ENCODE results near the gene PHACTR1. TPM values are rescaled to one million over a fixed set of nuclear protein-coding genes. Genes with fewer than 3 reads are reported as not detected.
"Not testable (repeated sequence)": the region's sequence is repeated elsewhere in the genome, so short reads cannot be mapped to it uniquely, and the experiment has no call there.

The PHACTR1 gene
- total RNA-seq, 1 donor from 2014 or later: 3.6 TPM

DNA sequence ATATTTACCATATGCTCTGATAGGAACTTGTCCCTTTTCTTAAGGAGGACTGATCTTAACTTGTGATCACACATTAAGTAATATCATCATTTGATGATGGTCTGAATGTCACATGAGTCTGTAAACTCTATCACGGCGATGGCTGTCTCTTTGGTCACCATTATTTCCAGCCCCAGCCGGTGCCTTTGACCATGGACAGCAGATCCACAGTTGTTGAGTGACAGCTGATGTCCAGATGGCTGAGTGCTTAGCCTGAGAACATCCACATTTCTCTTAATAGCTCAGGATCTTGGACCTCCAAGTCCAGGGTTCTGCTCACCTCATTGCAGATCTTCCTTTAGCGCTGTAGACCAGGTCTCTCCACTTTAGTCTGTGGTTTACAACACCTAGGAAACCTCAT is 440.7 kb downstream of the PHACTR1 start:
- no peak for DNase-seq (ENCODE audit: low spot score)

DNA sequence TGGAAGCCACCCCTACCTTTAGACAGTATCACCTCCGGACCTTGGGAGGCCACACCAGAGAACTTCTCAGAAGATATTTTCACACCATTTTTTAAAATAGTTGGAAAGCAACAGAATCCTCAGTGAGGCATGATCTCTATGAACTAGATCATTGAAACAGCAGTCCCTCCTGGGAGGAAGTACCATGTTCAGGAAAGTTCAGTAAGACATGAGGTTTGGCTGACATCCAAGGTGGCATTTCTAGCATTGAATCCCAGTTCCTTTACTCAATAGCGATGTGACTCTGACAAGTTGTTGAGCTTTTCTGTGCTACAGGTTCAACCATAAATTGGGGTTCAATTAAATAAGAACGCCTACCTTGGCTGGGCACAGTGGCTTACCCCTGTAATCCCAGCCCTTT is 442.7 kb downstream of the PHACTR1 start:
- DNase-seq (ENCODE audit: low spot score): no peak

DNA sequence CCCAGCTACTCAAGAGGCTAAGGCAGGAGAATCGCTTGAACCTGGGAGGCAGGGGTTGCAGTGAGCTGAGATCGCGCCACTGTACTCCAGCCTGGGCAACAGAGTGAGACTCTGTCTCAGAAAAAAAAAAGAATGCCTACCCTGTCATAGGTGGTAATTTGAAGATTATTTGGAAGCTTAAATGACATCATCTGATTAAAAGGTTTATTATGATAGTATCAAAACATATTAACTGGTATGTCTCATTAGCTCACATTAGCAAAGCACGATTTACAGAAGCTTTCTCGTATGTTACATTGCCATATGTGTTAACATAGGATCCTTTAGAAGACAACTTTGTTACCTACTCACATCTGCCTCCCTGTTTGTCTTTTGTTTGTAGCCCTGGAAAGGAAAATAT is 443.3 kb downstream of the PHACTR1 start:
- DNase-seq (ENCODE audit: low spot score): not testable (repeated sequence)

DNA sequence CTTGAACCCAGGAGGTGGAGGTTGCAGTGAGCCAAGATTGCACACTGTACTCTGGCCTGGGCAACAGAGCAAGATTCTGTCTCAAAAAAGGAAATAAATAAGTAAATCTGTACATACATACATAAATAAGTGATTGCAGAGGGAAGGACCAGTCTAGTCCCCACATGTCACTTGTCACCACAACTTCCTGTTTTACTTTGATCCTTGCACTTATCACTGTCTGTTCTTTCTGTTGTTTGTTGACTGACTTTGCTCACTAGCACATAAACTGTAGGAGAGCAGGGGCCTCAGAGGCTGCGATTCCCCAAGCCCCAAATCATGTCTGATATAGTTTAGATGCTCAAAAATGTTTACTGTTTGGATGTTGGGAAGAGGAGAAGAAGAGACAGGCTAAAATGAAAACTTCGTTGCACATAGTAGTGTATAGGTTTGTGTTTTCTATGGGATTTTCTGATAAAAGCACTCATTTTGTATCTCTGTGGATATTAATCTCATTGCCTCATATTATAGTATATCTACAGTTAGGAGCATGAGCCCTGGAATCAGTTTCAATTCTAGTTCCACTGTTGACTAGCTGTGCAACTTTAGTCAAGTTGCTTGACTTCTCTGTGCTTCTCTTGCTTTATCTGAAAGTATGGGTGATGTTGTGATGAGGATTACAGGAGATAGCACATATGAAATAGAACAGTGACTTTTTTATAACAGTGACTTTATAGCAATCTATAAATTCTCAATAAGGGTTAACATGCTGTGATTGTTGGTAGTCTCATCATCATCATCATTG is 446.8 kb downstream of the PHACTR1 start:
- DNase-seq (ENCODE audit: low spot score): no peak

DNA sequence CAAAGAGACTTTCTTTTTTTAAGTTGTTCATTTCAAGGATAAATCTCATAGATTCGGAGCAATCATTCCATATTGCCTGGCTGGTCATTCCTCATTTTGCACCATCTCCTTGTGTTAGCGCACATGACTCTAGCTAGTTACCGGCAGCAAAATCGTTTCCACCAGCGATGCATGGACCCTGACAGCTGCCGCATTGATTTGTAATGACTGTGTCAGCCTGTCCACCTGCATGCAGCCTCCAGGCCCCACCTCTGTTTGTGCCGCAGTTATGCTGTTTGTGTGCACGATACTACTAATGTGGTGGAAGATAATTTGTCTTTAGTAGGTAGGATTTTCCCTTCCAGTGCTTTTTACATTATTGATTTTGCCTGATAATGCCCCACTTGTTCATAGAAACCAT is 447.7 kb downstream of the PHACTR1 start:
- DNase-seq (ENCODE audit: low spot score): no peak

DNA sequence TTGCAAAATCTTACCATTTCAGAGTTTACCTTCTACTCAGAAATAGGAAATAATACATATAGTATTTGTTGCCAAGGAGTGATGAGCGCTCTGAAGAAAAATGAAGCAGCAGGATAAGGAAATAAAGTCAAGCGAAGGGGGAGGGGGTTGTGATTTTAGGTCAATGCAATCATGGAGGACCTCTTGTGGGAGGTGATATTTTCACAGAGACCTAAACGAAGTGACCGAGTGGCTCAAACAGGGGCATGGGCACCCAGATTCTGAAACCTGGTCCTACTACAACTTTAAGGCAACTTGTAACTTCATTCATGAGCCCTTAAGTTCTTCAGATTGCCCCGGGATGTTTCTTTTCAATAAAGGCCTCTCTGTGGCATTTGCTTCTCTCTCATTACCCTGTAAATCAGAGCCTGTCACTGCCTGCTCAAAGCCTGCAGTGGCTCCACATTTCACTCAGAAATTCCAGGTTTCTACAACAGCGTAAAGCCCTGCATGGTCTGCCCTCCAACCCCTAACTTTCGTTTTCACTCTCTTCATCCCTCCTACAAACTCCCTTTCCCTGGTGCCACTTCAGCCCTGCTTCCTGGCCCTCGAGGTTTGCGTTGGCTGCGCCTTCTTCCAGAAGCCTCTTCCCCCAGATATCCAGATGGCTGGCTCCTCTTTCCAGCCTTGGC is 449.1 kb downstream of the PHACTR1 start:
- DNase-seq (ENCODE audit: low spot score): no peak

DNA sequence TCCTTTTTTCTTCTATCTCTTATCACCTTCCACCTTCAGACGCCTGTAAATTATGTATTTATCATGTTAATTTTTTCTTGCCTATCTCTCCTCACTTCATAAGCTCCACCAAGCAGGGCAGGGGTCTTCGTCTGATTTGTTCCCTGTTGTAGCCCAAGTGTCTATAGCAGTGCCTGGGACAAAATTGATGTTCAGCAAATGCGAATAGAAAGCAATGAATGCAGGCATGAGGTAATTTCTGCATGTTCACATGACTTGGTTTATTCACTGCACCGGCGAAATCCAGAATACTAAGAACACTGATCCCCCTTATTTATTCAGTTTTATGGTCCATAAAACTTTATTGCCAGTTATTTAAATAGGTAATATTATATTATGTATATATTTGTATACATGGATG is 449.7 kb downstream of the PHACTR1 start:
- no peak for DNase-seq (ENCODE audit: low spot score)

DNA sequence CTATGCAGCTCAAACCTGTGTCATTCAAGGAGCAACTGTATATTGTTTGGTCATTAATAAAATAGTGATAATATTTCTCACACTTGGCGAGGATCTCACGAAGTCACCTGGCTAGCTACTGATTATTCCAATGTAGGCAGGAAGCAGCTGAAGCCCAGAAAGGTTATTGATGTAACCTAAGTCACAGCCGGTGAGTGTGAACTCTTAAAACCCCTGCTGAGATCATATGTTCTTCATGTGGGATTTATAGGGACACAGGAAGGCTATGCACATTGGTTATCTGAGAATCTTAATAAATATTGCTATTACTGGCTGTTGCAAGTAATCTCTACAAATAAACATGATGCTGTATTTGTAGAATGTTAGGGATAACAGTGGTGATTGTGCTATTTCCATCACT is 450.3 kb downstream of the PHACTR1 start:
- DNase-seq (ENCODE audit: low spot score): no peak

DNA sequence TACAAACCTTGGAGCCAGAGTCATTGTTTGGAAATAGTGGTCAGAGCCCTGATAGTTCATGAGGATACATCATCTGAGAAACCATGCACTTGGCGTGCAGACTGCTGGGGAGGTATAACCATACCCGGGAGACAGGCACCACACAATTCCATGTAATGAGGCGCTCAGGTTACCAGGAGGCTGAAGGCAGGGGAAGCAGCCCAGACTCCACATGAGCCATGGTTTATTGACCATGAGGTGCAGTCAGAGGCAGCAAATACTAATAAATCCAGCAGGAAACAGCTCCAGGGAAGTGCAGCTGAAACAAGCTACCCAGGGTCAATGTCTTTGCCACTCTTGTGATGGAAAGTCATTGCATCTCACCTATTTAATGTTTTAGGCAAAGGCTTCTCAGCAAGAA is 455.7 kb downstream of the PHACTR1 start:
- no peak for DNase-seq (ENCODE audit: low spot score)

DNA sequence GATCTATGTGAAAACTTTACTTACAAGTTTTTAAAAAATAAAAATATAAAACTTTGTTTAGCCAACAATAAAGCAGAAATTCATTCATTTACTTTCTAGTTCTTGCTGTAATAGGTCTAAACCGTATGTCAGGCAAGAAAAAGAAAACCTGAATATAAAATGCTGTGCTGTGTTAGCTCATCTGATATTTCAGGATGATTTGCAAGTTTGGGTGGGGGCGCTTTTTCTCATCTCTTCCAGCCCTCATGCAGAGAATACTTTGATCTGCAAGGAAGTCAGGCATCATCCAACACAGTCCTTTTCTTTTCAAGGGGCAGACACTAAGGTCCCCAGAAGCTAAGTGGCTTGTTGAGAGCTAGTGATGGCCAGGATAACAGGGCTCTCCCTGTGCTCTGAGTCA is 458.5 kb downstream of the PHACTR1 start:
- DNase-seq (ENCODE audit: low spot score): no peak

DNA sequence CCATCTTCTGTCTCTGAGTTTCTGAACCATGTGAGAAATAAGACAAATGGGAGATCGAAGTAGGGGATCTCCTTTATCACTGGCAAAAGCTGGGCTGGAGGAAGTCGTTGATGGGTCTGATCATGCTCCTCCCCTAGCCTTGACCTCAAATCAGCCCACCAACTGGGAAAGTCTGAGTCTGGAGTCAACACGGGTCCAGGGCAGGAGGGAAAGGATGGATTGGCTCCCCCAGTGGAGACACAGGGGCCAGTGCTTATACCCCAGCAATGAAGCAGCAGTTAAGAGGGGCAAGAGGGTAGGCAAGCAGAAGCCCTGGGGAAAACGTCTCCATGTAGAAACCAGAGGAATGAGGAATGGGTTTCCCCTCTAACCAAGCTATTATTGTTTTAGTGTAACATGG is 459.2 kb downstream of the PHACTR1 start:
- no peak for DNase-seq (ENCODE audit: low spot score)

DNA sequence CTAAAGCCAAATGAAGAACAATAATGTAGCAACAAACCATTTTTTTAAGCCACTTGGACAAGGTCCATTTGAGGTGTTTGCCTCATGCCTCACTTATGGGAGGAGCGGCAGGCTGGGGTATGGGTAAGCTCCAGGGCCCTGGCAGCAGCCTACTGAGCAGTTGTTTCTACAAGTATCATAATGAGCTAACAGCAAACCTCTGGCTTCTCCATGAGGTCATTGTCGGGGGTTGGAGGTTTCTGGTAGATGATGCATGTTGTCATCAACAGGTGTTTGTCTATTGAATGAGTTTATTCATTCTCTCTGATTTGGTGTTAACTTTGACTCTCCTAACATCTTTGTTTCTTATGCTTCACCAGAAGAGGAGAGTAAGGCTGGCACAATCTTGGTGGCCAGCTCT is 461.1 kb downstream of the PHACTR1 start:
- DNase-seq (ENCODE audit: low spot score): no peak

DNA sequence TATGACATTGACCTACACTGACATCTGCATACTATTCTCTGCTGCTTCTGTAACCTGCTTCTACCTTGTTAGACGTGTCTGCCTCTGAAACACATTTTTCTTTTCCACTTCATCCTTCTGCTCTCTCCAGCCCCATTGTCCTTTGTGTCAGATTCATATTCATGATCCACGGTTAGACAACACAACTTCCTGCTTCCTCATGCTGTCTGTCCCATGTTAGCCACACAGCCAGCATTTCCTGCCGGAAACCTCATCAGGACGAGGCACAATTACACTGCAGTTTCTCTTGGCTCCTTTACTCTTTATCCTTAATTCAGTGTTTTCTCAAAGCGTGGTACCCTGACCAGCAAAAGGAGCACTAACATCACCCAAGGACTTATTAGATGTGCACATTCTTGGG is 461.5 kb downstream of the PHACTR1 start:
- DNase-seq (ENCODE audit: low spot score): peak; percentile 5

DNA sequence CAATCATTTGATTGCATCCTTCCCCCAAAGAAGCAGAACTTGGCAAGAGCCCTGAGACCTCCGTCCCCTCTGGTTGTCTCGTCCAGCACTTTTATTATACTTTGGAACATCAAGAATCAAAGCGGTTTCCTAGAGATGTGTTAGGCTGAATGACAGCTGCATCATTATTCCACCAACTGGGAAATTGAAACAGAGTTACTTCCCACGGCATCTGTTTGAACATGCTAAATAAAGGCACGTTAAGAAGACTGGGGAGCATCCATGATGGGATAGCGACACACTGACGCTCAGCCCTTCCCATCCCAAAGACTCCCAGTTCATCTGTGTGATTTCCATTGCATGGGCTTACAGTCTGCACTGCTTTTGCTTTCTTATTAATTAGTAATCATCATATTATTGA is 464.0 kb downstream of the PHACTR1 start:
- no peak for DNase-seq (ENCODE audit: low spot score)

DNA sequence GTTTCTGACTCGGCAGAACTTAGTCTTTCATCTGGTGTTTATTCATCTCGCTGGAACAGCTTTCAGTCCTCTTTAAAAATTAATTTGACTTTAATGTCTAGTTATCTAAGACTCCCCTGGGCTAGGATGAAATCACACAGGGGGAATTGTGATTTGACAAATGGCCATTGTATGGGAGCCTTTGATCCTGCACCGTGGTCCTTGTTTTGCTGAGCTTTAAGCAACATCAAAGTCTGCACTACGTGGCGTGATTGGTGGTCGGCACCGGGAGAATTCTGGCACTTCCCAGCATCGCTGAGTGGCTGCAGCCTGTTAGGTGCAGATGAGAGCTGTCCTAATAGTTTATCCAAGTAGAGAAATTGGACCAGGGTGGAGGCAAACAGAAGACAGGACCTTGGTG is 464.8 kb downstream of the PHACTR1 start:
- DNase-seq (ENCODE audit: low spot score): no peak

DNA sequence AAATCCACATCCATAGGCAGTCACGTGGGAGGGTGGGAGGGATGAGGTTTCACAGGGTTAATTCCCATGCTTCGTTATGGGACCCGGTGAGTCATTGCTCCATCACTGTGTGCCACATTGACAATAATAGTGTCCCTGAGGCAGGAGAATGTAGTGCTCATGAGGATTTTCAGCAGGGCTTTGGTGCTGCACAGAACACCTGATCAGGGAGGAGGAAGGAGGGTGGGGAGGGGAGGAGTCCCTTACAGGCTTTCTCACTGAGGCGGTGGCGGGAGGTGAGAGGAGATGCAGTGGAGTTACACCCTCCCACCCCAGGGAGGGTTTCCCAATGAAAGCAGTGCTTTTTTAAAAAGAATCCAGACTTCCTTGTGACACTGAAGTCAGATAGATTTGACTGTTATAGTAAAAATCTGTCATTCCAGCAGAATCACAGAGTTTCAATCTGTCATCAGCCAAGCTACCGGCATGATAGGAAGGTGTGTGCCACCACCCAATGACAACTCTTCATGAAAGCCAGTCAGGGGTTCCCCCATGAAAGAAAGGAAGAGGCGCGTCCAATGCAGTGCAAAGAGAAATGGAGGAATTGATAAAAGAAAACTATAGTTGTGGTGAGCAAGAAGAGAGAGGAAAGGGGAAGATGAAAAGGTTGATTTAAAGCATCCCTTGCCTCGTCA is 467.0 kb downstream of the PHACTR1 start:
- no peak for DNase-seq (ENCODE audit: low spot score)

DNA sequence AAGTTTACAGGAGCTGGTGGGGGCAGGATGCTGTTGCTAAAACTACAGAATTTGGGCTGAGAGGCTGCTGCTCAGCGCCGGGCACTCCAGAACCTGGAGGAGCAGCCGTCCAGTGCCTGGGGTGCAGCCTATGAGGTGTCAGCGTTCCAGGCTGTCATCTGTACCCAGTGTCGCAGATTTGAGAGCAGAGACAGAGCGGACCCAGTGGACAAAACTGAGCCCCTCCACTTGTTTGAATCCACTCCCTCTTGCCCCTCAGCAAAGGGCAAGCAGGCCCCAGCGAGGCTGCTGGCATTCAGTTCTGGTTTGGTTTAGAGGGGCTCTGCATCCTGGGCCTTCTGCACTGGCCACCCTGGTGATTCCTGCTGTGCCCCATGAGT is 467.5 kb downstream of the PHACTR1 start:
- no peak for DNase-seq (ENCODE audit: low spot score)

DNA sequence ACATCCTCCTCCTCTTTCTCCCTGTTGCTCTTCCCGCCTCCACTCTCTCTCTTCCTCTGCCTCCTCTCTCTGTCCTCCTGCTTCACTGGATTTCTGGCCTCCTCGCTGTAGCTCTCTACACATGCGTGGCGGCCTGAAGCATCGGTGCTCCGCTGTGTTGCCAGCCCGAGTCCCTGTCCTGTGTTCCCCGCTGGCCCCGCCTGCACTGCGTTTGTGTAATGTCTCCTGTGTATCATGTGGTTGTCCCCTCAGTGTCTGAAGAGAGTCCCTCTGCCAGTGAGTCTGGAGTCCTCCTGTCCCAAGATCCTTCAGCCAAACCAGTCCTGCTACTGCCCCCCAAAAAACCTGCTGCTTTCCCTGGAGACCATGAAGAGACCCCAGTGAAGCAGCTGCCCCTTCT is 468.0 kb downstream of the PHACTR1 start:
- no peak for DNase-seq (ENCODE audit: low spot score)

DNA sequence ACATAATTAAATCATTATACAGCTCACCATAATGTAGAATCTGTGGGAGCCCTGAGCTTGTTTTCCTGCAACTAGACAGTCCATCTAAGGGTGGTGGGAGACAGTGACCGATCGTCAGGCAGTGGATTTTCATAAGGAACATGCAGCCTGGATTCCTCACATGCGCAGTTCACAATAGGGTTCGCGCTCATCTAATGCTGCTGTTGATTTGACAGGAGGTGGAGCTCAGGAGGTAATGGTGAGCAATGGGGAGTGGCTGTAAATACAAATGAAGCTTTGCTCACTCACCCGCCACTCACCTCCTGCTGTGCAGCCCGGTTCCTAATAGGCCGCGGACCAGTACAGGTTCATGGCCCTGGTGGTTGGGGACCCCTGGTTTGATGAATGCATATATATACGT is 470.3 kb downstream of the PHACTR1 start:
- DNase-seq (ENCODE audit: low spot score): no peak

DNA sequence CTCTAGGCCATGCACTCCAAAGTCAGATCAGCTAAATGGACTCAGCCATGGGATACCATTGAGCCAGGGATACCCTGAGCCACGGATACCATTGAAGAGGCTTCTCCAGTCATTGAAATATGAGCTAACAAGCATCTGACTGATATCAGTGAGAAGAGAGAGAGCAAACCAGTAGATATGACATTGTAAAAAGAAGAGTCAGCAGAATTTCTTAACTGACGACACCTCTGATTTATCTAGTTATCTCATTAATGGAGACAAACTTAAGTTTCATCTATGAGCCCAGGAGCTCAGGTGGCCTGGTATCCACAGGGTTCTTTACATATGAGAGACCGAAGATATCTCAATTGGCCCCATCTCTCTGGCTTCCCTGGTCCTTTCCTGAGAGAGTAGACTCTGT is 471.1 kb downstream of the PHACTR1 start:
- DNase-seq (ENCODE audit: low spot score): no peak

DNA sequence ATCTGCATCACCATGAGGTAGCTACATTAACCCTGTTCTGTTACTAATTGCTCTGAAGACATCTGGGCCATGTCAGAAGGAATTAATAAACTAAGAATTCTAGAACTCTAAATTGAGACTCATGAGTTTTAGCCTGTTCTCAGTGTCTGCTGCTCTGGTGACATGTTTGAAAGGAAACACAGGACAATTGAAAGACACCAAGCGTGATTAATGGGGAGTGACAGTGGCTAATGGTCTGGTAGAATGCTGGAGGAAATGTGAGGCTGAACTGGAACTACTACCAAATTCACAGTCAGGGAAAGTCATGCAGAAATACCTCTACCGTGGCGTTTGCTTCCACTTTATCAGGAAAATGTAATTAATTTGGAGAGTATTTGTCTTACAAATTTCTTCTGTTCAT is 471.7 kb downstream of the PHACTR1 start:
- DNase-seq (ENCODE audit: low spot score): no peak

DNA sequence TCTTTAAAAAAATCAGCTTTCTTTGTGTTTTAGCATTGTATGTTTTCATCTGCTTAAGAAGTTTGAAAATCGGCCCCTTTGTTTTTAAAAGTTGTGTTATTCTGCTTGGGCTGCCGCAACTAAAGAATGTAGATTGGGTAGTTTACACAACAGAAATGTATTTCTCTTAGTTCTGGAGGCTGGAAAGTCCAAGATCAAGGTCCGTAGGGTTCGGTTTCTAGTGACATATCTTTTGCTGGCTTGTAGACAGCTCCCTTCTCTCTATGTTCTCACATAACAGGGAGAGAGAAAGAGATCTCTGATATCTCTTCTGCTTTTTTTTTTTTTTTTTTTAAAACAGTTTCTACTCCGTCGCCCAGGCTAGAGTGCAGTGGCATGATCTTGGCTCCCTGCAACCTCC is 473.1 kb downstream of the PHACTR1 start:
- no peak for DNase-seq (ENCODE audit: low spot score)

DNA sequence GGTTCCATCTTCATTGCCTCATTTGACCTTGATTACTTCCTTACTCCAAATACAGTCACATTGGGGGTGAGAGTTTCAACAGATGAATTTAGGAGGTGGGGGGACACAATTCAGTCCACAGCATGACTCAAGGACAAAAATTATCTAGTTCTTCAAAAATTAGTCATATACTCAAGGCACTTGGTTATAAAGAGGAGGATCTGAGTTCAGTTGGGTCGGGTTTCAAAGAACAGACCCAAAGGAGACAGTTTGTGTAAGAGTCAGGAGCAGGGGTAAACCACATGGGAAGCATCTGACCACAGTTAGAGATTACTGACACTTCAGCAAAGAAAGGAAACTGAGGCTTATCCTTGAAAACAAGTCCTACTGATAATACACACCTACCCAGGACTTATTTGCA is 473.8 kb downstream of the PHACTR1 start:
- DNase-seq (ENCODE audit: low spot score): no peak
